Stimulated activated CD4-positive, alpha-beta T cell treated with anti-CD3 and anti-CD28 coated beads, Interleukin-4, amount 100 ng/mL, for 48 hours (primary cell): Measurements from ENCODE around the gene RAVER2.

ENCODE experiments used
- DNase-seq, 2 donors: peaks; one replicate each; pipeline ENCODE4 v3.0.0-alpha.2; 2020; ENCODE audit warnings: low read depth in 2 of 2

Gene RAVER2

DNA sequence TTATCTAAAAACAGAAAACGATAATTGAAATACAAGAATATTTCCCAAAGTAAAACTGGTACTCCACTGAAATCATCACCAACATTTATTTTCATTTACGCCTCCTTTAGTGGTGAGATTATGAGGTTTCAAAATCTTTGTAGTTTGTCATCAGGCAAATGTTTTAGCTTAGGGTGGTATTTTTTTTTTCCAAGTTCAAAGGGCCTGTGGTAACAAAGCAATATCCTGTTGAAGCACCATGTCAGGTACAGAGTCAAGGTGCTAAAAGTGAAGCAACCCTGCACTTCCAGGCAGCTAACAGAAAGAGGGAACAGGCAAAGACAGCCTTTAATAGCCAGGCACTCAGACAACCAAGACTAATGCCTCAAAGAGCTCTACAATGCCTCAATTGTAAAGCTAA, 132.3 kb downstream of the RAVER2 start:
- DNase-seq = no peak

DNA sequence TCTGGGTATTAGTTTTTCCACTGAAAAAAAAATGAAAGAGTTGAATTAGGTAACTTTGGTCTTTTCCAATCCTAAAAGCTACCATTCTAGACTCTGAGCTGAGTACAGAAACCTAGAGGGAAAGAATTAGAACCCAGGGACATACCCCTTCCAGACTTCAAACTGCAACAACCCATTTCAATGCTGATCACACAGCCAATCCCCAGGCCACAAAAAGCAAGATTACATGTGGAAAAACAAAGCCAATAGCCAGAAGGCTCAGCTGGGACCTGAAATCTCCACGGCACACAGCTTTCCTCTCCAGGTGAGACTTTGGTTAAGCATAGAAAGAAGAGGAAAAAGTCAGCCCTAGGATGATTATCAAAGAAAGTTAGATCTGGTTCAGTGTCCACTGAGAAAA, 132.7 kb downstream of the RAVER2 start:
- no peak for DNase-seq

DNA sequence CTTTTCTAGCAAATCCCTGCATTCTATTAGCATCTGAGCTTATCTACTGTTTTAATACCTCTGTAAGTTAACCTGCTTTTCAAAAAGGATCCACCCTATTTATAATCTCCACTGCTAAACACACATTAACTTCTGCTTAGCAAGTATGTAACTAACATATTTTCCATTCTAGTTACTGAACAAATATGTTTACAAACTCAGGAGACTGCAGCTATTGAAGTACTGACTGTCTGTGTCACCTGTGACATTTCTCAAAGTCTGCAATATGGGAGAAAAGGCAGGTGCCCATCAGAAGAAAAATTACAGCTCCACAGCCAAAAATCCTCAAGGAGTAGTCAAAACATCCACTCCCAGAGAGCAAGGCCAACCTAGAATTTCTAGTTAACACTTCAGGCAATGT, 133.2 kb downstream of the RAVER2 start:
- no peak for DNase-seq

DNA sequence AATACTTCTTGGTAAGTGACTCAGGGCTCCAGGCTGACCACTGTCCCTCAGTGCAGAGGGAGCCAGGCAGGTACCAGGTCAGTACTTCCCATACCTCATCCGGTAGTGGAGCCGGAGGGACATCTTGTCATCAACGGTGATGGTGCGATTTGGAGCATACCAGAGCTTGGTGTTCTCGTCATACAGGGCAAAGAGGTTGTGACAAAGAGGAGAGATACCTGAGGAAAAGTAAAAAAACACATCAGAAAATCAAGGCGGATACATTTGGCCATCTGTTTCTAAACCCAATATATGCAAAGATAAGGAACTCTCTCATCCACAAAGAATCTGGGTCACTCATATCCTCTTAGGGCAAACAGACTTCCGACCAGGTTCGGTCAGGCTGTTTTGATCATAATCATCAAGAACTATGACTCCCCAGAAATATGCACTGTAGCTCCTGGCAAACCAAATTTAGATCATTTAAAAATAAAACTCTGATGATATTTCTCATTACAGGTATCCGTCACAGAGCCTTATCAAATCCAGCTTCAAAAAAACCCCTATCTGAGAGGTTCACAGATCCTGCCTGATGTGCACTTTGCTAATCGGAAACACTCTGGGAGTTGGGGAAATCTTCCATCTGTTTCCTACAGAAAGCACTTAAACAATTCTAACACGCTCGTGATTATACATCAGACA, 134.2 kb downstream of the RAVER2 start:
- DNase-seq = no peak

DNA sequence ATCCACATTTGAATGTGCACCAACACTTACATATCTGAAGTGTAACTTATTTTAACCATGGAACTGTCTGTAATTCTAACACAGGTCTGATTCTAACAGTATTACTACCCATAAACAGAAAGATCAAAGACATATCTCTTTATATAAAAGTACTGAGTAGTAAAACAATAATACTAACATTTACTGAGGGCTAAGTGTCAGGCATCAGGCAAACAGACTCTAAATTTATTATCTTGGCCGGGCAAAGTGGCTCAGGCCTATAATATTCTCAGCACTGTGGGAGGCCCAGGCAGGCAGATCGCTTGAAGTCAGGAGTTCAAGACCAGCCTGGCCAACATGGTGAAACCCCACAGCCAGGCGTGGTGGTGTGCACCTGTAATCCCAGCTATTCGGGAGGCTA, 135.6 kb downstream of the RAVER2 start:
- no peak for DNase-seq

DNA sequence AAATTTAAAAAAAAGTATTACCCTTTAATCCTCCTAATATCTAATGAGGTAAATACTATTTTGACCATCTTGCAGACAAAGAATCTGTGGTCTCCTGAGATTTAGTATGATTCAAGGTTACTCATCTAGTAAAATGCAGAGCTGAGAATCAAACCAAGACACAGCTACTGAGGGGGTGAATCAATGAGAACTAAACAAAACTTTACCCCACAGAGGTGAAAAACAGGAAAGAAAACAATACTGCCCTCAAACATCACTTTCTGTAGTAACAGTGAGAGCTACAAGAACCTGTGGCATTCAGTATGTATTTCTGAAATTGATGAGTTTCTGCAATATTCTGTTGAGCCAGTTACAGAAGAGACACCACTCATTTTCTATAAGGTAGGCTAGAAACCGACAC, 136.4 kb downstream of the RAVER2 start:
- no peak for DNase-seq
